HG03565 (cell line): Measurements from ENCODE around the gene PLEKHA7.

Experiments
- ATAC-seq: cut with Tn5 transposase; IDR thresholded peaks from one replicate; pipeline ENCODE4 v1.9.1; 2021; ENCODE audit warnings: mild to moderate bottlenecking, moderate library complexity; ENCODE audit not compliant: unreplicated experiment

Gene PLEKHA7

DNA sequence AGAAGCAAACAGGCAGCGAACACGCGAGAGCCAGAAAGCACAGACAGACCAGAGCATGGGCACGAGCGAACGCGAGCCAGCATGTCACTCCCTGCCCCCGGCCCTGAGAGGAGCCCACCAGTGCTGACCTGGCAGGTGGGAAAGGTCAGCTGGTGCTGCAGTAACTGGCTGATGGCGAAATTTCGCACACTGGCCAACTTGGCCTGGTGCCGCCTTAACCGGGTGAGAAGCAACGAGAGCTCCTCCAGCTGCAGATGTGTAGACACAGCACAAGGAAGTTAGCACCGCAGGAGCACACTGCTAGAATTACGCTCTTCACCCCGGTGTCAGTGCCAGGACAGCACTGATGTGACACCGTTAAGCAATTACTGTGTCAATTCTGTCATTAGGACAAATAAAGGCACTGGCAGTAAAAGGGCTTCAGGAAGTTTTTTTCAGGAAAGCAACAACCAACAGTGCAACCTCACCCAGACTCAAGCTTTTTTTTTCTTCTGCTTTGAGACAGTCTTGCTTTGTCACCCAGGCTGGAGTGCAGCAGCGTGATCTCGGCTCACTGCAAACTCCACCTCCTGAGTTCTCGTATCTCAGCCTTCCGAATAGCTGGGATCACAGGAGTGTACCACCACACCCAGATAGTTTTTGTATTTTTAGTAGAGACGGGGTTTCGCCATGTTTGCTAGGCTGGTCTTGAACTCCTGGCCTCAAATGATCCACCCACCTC lies 199.0 kb downstream of the PLEKHA7 start:
- no peak for ATAC-seq

DNA sequence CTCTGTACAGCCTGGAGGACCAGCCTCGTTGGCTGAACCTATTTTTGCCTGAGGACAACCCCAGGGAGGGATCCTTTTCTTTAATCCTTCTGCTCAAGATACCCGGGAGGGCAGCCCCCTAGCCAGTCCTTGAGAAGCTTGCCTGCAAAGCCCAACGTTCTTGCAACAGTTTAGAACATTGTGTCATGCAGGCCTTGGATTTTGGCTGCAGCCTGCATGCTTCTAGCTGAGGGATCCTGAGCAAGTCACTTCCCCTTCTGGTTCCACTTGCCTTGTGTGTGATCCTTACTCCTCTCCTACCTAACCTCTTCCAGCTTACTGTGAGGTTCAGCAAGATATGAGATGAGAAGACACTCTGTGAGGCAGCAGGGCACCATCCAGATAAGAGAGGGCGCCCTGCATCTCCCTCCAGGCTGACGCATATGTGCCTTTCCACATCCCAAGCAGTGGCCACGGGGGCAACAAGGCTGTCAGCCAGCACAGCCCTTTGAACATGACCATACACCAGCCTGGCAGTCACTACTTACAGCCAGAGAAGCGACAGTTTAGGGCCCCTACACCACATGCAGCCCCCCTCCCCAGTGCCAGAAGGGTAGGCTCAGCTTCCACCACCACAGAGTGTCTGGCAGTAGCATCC lies 199.7 kb downstream of the PLEKHA7 start:
- no peak for ATAC-seq

DNA sequence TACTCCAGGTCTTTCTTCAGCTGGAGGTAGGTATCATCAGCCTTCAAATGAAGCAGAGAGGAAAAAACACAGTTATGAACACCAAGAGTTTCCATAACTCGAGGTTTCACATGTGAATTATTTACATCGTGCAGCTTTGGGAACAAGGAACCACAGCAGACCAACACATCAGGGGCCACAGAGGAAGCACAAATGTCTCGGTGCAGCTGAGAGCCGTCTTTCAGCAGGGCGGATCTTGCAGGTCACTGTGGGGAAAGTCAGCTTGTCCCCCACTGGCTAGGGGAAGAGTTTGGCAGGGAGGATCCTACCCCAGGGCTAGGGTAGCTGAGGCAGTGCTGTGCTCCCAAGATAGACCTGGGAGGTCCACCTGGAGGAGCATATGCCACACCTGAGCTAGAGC lies 201.1 kb downstream of the PLEKHA7 start:
- ATAC-seq, result no peak

DNA sequence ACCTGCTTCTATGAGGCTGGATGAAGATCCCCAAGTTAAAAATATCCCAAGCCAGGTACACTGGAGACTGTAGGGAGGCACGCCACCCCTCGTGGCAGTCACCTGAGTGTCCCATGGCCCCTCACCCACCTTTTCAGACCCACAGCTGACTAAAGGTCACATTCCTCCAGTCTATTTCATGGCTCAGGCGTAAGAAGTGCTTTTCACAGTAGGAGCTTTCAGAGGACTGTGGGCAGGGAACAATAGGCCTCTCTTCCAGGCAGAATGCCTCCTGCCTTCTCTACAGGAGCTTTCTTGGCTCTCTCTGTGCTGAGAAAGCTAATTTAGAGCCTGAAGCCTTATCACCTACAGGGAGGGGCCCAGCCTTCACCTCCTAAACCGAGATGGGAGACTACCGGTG lies 201.9 kb downstream of the PLEKHA7 start:
- no peak for ATAC-seq

DNA sequence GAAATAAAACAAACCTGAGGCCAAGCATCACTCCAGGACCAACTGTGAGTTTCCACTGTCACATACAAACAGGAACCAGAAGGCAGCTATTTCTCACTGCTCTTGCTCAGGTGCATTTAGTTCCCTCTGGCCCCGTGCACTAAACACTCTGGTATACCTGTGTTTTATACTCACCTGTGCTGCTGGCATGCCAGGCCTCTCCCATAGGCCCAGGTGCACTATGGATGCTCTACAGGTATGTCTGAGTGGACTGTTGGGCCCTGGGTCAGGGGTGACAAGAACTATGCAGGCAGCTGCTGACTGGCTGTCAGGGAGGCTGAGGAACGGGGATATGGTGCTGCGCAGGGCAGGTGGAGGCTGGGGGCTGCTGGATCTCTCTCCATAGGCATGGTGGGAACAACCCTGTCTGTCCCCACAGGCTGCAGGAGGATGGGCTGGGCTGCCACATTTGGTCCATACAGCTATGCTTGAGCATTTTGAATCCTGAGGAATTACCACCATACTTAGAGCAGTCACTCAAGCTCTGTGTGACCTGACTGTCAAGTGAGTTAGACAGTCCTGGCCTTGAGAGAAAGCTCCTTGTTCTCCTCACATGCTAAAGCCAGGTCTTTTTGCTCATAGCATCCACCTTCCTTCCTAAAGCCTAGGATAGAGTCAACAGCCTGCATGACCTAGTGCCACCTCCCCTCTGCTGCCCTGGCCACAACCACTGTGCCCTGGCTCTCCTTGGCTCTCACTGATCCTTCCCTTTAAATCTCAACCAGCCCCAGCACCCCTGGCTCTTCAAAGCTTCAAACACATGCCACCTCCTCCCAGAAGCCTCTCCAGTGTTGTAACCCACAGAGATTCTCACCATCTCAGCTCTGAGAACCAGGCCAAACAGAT lies 202.8 kb downstream of the PLEKHA7 start:
- ATAC-seq, result no peak

DNA sequence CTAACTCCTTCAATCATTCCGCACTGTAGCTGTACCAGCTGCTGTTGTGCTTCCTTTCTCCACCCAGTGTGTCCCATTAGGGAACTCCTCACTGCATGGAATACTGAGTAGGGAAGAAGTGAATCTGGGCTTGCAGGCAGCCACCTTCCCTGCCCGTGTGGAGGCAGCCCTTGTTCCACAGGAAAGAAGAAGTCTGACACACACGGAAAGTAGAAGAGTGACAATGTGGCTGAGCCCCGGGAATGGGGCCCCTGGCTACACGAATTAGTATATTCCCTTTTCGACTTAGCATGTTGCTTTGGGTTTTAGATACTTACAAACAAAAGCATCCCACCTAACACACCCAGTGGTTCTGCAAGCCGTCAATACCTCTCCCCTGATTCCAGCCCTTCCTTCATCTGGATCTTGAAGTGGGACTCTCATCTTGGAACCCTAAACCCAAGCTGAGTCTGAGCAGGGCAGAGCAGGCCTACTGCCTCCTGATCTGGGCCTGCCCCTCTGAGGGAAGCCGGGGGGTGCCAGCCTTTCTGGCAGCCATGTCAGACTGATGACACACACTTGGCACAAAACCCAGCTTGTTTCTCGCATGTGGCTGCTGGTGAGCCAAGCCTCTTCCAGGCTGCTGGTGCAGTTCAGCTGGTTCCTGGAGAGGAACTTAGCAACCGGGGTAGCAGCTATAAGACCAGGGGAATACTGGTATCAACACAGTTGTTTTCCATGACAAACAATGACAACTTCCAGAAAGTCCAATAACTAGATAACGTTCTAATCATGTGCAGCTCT lies 204.1 kb downstream of the PLEKHA7 start:
- ATAC-seq, result no peak

DNA sequence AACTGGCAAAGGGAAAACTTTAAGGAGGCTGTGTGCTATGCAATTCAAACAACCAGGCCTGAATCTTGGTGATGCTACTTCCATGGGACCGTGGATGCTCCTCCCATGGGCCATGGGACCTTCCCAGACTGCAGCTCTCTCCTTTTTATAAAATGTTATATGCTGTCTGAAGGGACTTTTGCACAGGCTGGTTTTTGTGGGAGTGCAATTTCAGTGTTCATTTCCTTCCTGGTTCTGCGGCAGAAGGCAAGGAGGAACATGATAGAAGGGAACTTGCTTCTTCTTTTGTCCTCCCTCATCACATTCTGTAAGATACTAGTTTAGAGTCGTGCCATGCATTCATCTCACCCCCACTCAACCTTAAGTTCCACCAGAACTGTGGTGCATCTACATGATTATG lies 206.9 kb downstream of the PLEKHA7 start:
- ATAC-seq, result no peak

DNA sequence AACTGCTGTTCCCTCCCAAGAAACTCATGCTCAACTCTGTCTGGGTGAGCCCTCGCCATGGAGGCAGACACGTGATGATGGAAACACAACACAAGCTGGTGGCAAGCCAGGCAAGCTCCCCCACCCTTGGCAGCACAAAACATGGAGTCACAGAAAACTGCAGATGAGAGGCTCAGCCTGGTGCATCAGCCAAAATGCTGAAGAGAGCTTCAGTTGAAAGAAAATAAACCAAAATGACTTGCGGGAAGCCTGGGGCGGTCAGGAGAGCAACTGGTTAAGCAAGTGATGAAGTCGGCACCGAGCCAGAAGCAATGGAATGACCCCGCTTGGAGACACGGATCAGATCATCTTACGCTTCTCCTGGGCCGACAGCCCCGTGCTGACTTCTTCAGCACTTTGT lies 207.4 kb downstream of the PLEKHA7 start:
- ATAC-seq, result no peak

DNA sequence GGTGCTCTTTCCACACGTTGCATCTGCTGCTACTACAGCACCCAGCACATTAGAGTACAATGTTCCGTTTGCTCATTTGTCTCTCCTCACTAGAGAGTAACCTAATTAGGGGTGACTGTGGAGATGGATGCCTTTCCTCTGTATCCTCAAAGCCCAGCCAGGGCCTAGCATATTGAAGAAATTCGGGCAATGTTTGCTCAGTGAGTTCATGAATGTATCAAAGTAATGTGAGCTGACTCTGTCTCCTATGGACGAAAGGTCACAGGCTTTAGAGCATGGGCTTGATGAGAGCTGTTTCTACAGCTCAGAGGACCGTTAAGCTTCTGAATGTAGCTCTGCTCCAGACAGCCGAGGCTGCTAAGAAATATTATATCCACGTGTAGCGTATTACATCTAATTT lies 208.3 kb downstream of the PLEKHA7 start:
- ATAC-seq, result no peak

DNA sequence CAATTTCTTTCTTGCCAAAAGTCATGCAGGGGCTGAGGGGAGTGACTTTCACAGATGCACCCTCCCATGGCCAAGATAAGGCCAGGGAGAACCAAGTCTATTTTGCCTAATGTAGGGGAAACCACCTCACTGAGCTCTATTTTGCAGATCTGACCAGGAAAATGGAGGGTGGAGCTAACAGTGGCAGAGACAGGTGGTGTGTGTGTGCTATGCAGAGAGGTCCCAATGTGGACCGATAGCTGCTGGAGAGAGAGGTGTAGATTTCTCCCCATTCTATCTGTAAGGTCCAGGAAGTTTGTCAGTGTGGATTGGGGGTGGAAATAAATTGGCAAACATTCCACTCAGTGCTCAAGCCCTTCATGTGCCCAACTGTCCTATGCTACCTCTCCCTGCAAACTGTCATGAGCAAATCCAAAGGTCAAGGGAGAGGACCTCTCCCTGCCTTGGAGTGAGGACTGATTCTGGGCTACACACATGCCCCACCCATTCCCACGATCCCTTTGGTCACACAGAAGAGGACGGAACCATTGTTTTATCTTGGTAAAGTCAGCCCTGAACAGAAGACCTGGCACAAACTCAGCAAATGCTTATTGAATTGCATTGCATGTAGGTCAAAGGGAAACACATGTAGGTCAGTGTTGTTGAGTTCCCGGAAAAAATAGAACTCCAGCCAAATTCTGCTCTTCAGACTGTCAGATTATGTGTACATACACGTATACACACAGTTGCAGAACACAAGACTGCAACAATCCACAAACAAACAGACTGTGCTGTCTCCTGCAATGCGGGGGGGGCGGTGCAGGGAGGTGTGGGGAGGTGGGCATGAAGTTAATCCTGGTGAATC lies 209.9 kb downstream of the PLEKHA7 start:
- no peak for ATAC-seq

DNA sequence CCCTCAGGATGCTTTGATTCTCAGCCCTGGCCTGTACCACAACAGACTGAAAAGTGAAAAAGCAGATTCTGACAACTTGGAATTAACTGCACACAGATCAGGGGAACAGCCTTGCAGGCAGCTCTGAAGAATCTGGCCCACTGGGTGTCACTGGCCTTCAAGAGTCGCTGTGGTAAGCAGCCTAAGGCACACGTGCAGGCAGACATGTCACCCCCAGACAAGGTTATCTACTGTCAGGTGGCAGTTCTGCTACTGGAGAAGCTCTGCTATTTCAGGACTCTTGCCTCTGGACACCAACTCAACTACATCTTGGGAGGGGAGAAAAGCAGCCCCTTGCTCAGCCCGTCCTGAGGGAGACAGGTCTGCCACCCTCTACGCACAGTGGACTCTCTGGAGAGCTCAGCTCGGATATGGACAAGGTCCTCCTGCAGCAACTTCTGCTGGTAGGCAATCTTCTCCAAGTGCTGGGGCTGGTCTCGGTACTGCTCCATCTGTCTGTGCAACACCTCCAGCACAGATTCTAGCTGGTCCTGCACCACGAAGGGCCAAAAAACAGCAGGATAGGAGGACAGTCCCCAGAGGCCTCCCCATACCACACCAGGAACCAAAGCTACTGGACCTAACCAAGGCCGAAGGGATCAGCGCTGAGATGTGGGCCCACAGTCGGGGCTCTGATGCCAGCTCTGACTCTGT lies 212.8 kb downstream of the PLEKHA7 start:
- no peak for ATAC-seq

DNA sequence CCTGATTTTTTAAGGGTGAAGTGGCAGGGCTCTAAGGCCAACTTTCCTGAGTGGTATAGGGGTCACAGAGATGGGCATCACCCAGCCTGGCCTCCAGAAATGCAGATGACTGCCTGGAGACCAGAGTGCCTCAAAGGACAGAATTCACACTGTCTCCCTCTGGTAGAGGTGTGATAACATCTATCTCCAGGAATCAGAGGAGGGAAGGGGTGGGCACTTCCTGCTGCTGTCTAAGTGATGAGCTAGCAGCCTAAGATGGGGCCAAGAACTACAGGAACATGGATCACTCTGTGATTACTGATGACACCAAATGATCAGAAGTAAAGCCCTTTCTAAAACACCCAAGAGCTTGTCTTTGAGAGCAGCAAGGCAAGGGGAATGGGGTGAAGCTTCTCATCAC lies 213.8 kb downstream of the PLEKHA7 start:
- ATAC-seq, result no peak

DNA sequence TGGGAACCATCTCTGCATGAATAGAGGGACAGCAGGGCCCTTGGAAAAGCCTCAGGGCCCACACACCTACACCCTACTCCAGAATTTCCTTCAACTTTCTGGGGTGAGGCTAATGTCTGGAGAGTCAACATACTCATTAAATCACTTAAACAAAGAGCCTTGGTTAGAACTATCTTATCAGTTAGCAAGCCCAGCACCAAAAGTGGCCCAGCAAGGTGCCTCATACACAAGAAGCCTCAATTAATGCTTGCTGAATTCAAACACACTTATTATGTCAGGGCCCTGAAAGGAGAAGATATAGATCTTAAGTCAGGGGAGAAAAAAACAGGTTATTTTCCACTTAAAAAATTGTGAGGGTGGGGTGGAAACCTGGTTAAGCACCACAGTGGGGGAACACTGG lies 214.3 kb downstream of the PLEKHA7 start:
- no peak for ATAC-seq

DNA sequence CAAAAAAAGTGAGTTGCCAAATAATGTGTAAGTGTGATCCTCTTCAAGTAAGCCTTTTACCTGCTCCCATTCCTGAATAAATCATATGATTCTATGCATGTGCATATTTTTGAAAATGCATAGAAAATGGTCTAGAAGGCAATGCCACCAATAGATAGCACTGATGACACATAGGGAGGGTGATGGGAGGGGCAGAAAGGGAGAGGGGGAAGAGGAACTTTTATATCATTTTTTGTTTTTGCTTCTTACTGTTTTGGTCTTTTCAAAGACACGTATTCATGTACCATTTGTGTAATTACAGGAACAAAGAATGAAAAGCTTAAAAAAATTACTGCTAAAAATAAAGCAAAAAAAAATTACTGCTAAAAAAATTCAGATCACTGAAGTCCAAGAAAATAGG lies 215.0 kb downstream of the PLEKHA7 start:
- no peak for ATAC-seq

DNA sequence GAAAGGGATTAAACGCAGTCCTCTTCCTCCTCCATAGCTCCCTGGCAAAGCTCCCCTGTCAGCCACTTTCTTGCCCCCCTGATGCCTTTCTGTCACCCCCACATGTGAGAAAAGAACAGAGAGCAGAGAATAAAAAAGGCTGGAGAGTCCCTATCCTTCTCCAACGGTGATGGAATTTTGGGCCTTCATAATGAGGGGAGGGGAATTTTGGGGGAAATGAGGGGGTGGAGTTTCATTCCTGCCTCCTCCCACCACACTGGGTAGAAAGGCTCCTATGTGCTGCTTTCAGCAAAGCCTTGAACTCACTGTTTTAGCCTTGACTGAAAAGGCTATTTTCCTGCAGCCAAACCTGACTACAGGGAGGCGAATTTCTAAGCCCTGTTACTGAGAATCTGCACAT lies 216.4 kb downstream of the PLEKHA7 start:
- ATAC-seq, result no peak

DNA sequence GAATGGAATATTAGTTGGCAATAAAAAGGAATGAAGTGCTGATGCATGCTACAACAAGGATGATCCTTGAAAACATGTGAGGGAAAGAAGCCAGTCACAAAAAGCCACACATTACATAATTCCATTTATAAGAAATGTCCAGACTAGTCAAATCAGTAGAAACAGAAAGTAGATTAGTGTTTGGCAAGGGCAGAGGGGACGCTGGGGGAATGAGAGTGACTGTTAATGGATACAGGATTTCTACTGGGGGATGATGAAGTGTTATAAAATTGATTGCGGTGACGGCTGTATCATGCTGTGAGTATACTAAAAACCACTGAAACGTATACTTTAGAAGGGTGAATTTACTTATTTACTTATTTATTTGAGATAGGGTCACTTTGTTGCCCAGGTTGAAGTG lies 217.9 kb downstream of the PLEKHA7 start:
- ATAC-seq, result no peak

DNA sequence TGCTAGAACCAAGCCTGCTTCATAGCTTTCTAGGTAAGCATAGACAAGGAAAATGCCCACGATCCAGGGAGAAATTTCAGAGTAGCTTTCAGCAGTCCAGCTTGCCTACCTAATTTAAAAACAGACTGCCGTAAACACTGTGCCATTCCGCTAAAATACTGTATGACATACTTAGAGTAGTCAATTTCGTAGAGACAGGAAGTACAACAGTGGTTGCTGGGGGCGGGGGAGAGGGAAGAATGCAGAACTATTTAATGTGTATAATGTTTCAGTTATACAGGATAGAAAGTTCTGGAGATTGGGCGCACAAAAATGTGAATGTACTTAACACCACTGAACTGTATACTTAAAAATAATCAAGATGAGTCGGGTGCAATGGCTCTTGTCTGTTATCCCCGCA lies 219.1 kb downstream of the PLEKHA7 start:
- ATAC-seq, result no peak

DNA sequence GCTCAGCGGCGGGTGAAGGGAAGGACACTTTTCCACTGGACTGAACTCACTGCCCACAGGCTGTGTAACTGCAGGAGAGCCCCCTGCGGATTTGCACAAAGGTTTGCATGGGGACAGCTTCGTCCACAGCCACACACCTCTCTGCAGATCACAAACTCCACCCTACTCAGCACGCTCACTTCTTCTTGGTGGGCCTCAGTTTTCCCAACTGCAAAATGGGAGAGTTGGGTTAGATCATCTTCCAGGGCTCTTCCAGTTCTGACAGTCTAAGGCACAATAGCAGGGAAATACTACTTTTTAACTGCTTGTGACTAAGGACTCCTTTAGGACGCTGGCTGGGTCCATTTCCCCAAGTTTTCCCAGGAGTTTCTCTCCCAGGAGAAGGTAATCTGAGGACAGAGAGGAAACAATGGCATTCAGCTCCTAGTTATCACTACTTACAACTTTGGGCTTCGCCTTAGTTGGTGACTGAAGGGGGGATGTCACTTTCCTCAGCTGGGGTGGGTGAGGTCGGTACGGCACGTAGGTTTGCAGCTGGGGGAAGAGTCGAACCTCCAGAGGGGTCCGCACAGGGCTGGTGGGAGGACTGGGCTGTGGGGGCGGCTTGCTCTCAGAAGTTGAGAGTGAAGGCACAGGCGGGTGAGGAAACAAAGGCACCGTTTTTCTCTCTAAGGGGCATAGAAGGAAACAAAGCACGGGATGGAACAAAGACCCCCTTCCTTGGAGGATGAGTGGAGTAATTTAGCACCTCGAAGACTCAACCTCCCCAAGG lies 220.0 kb downstream of the PLEKHA7 start:
- ATAC-seq, result no peak

DNA sequence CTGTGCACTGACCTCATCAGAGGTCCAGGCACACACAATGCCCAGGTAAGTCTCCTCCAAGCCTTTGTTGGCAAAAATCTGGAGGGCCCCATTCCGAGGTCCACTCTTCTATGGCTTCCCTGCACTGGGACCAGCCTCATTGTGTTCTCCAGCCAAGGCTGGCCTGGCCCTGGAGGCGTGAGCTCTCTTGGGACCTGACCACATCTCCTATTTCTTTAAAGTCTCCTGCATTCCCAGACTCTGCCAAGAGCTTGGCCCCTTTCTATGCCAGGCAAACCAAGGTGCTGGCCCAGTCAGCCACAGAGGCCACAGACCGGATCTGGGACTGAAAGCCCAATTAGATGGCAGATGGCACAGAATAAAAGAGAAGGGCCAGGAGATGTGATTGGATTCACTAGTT lies 220.7 kb downstream of the PLEKHA7 start:
- ATAC-seq, result no peak
